Stimulated activated CD4-positive, alpha-beta T cell treated with anti-CD3 and anti-CD28 coated beads, Interleukin-12 subunit alpha, Interleukin-12 subunit beta, amount 100 ng/mL, for 4 hours (primary cell): ENCODE measurements around the gene NCAPD3.
"Not testable (repeated sequence)": the region's sequence is repeated elsewhere in the genome, so short reads cannot be mapped to it uniquely, and the experiment has no call there.

Experiments
- DNase-seq: peaks from one replicate; pipeline ENCODE4 v3.0.0-alpha.2; 2020

Gene NCAPD3, protein sequence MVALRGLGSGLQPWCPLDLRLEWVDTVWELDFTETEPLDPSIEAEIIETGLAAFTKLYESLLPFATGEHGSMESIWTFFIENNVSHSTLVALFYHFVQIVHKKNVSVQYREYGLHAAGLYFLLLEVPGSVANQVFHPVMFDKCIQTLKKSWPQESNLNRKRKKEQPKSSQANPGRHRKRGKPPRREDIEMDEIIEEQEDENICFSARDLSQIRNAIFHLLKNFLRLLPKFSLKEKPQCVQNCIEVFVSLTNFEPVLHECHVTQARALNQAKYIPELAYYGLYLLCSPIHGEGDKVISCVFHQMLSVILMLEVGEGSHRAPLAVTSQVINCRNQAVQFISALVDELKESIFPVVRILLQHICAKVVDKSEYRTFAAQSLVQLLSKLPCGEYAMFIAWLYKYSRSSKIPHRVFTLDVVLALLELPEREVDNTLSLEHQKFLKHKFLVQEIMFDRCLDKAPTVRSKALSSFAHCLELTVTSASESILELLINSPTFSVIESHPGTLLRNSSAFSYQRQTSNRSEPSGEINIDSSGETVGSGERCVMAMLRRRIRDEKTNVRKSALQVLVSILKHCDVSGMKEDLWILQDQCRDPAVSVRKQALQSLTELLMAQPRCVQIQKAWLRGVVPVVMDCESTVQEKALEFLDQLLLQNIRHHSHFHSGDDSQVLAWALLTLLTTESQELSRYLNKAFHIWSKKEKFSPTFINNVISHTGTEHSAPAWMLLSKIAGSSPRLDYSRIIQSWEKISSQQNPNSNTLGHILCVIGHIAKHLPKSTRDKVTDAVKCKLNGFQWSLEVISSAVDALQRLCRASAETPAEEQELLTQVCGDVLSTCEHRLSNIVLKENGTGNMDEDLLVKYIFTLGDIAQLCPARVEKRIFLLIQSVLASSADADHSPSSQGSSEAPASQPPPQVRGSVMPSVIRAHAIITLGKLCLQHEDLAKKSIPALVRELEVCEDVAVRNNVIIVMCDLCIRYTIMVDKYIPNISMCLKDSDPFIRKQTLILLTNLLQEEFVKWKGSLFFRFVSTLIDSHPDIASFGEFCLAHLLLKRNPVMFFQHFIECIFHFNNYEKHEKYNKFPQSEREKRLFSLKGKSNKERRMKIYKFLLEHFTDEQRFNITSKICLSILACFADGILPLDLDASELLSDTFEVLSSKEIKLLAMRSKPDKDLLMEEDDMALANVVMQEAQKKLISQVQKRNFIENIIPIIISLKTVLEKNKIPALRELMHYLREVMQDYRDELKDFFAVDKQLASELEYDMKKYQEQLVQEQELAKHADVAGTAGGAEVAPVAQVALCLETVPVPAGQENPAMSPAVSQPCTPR (N-terminal part only)

GRCh38 chr11:134223836-134224709, at the start of gene NCAPD3, which contains the start of gene VPS26B:
Gene NCAPD3 (minus strand): TSS chr11:134223967. CDS start chr11:134223926, 41 bp downstream.
Gene VPS26B (plus strand): TSS chr11:134224671. CDS start chr11:134225123, 452 bp downstream.
- peak; percentile 95 for DNase-seq

GRCh38 chr11:134273317-134273712, 49.5 kb upstream of the NCAPD3 start:
- DNase-seq = no peak

GRCh38 chr11:134272381-134273316, 48.9 kb upstream of the NCAPD3 start:
- no peak for DNase-seq

- DNase-seq = no peak
Observed at GRCh38 chr11:134271978-134272377, 48.2 kb upstream of the NCAPD3 start.

DNA sequence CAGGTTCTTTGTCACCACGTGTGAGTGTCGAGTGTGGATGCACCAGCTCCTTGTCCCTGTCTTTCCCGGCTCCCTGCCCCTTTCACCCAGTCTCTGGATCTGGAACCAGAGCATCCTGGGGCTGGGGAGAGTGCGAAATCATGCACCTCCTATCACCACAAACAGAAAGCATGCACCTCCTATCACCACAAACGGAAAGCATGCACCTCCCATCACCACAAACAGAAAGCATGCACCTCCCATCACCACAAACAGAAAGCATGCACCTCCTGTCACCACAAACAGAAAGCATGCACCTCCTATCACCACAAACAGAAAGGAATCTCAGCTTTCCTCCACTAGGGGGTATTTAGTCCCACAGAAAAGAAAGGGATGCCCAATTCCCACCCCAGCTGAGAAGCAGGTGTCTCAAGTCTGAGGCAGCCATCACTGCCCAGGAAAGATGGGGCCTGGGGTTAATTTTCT, 46.5 kb upstream of the NCAPD3 start:
- DNase-seq = no peak

GRCh38 chr11:134267966-134268365, 44.2 kb upstream of the NCAPD3 start:
- no peak for DNase-seq

DNA sequence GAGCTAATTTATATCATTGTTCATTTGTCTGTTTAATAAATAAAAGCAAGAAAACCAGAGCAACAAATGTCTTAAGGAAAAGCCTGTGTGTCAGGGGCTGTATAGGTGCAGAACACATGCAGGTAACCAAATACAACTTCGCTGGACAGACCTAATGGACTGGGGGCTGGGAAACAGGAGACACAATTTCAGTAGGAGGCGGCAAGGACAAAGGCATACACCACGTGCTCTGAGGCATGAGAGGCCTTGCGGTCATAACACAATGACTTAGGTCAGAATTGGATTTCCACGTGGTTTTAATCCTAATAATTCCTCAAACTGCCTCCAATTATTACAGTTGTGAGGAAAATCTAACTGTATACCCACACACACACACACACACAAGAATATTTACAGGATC, 43.7 kb upstream of the NCAPD3 start:
- no peak for DNase-seq

- no peak for DNase-seq
Observed at GRCh38 chr11:134266841-134267251, 43.1 kb upstream of the NCAPD3 start.

DNA sequence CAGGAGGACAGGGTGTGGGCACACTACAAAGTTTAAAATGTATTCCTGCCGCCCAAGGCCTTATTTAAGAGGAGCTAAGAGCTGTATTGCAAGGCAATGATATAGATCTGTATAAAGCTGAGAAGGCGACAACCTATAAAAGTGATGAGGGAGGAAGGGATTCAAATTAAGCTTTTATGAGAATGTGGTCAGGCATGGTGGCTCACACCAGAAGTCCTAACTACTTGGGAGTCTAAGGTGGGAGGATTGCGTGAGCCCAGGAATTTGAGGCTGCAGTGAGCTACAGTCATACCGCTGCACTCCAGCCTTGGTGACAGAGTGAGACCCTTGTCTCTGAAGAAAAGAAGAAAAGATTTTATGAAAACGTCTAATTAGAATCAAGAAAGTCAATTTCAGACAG, 42.7 kb upstream of the NCAPD3 start:
- DNase-seq = no peak

- DNase-seq = no peak
Observed at GRCh38 chr11:134264966-134265764, 41.4 kb upstream of the NCAPD3 start.

- peak; percentile 23 for DNase-seq
Observed at GRCh38 chr11:134261626-134262488, 38.1 kb upstream of the NCAPD3 start.

- no peak for DNase-seq
Observed at GRCh38 chr11:134260983-134261382, 37.2 kb upstream of the NCAPD3 start.

DNA sequence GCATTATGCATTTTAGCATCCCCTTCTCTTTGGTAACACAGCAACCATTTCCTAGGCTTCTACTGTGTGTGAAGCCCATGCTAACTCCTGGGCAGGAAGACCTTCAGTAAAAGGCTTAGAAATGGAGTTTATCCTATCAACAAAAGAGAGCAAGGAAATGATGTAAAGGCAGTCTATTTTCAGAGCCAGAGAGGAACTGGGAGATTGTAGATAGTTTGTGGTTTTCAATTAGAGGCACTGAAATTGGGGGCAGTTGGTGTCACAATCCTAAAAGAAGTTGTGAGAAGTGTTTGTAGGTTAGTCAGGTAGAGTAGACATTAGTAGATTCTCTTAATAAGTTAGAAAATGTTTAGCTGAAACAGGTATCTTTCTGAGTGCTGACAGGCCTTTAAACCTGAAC, 36.7 kb upstream of the NCAPD3 start:
- DNase-seq = no peak

DNA sequence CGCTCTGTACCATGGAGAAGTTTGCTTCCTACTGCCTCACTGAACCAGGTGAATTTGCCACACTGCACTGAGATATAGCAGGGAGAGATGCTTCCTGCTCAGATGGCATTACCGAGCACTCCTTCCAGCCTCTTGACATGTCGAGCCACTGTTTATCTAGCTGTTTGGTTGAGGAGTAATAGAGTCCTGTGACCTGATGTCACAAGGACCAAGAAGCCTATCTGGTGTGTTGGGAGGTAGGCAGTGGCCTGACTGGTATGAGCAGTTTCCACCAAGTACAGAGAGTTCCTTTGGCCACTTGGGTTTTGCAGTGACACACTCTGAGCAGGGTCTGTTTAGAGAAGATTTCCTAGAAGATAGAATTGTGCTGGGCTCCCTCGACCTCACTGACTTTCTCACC, 34.8 kb upstream of the NCAPD3 start:
- DNase-seq = no peak

DNA sequence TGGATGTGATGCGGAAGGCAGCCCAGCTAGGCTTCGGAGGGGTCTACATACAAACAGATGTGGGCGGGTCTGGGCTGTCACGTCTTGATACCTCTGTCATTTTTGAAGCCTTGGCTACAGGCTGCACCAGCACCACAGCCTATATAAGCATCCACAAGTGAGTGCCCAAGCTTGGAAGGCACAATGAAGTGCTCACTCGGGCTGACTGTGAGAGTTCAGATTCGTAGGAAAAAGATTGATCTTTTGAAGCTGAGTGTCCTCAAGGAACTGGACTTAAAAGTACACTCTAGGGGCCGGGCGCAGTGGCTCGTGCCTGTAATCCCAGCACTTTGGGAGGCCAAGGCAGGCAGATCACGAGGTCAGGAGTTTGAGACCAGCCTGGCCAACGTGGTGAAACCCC, 33.3 kb upstream of the NCAPD3 start:
- DNase-seq = no peak

DNA sequence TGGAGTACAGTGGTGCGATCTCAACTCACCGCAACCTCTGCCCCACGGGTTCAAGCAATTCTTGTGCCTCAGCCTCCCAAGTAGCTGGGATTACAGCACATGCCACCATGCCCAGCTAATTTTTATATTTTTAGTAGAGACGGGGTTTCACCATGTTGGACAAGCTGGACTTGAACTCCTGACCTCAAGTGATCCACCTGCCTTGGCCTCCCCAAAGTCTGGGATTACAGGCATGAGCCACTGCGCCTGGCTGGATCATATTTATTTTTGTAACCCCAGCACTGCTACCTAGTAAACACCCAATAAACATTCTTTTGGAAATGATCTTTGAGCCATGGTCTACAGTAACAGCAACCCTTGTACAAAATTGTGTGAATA, 31.4 kb upstream of the NCAPD3 start:
- not testable (repeated sequence) for DNase-seq

- no peak for DNase-seq
Observed at GRCh38 chr11:134254433-134255183, 30.8 kb upstream of the NCAPD3 start.
